Brain microvascular endothelial cell (primary cell): ENCODE measurements around the gene BCAS4.

Experiments used
- DNase-seq: peaks from one replicate; pipeline ENCODE4 v3.0.0-alpha.2; 2020
- H3K27ac ChIP-seq: fragments of 250-450 bp; sonication (Bioruptor Pico); 2 replicates; pipeline ENCODE4 v1.5.1; 2020; ENCODE audit warnings: mild to moderate bottlenecking, moderate library complexity
- H3K27me3 ChIP-seq: fragments of 250-450 bp; sonication (Bioruptor Pico); replicated peaks from 2 replicates; pipeline ENCODE4 v1.5.1; 2020; ENCODE audit warnings: mild to moderate bottlenecking
- H3K36me3 ChIP-seq: fragments of 250-450 bp; sonication (Bioruptor Pico); replicated peaks from 2 replicates; pipeline ENCODE4 v1.5.1; 2020; ENCODE audit warnings: mild to moderate bottlenecking
- H3K4me3 ChIP-seq: 2 replicates; pipeline ENCODE4 v1.5.1; 2011; ENCODE audit warnings: low read depth, mild to moderate bottlenecking, control low read depth, low read length, moderate library complexity
- in situ Hi-C: cut with HindIII; loops from 2 replicates; pipeline ENCODE4 v1.10.0; 2017; ENCODE audit warnings: low sequenced_read_pairs, low pct_ligation_motif_present
- TF ChIP-seq, protein P1 (sequence below): IDR thresholded peaks from 2 replicates; pipeline ENCODE4 v1.5.1; 2011; ENCODE audit warnings: low read depth, mild to moderate bottlenecking, moderate library complexity, low read length, control low read depth, inconsistent platforms; ENCODE audit errors: missing control alignments

Gene BCAS4

DNA sequence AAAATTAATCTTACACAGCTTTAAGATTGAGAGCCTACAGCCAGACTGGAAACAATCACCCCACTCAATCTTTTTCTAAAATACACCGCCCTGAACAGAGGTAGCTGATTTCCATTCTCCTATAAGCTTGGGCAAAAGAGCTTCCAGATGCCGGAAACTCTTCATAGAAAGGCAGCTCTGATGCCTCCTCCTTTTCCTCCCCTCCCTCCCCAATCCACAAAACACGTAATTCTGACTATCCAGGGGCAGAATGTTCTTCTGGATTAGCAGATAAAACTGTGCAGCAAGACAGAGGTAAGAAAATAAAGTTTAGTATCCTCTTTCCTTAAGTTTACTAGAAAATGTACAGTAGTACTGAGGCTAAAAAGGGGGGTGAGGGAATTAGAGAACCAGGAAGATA lies 120.6 kb downstream of the BCAS4 start:
- Histone ChIP-seq H3K27ac (no peak overlapping the region), H3K36me3 (no peaks in the 10 kb centered on the region), H3K4me3 (no peak overlapping the region), H3K27me3 (no peaks in the 10 kb centered on the region)
- peak; percentile 11 for DNase-seq
- TF ChIP-seq, protein P1, sequence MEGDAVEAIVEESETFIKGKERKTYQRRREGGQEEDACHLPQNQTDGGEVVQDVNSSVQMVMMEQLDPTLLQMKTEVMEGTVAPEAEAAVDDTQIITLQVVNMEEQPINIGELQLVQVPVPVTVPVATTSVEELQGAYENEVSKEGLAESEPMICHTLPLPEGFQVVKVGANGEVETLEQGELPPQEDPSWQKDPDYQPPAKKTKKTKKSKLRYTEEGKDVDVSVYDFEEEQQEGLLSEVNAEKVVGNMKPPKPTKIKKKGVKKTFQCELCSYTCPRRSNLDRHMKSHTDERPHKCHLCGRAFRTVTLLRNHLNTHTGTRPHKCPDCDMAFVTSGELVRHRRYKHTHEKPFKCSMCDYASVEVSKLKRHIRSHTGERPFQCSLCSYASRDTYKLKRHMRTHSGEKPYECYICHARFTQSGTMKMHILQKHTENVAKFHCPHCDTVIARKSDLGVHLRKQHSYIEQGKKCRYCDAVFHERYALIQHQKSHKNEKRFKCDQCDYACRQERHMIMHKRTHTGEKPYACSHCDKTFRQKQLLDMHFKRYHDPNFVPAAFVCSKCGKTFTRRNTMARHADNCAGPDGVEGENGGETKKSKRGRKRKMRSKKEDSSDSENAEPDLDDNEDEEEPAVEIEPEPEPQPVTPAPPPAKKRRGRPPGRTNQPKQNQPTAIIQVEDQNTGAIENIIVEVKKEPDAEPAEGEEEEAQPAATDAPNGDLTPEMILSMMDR, result no peak
- in situ Hi-C loops, result loop anchor here (25.0 kb wide), 1 partner anchor 103 kb away; no protein-coding TSS in a partner anchor

GRCh38 chr20:50916257-50916656 lies 121.4 kb downstream of the BCAS4 start:
- Histone ChIP-seq H3K36me3 (no peaks in the 10 kb centered on the region), H3K27me3 (no peaks in the 10 kb centered on the region), H3K27ac (peak overlapping the region; percentile 21), H3K4me3 (no peak overlapping the region)
- peak; percentile 50 for DNase-seq
- in situ Hi-C loops, result loop anchor here (25.0 kb wide), 1 partner anchor 104 kb away; no protein-coding TSS in a partner anchor
- TF ChIP-seq, protein P1, result no peak

DNA sequence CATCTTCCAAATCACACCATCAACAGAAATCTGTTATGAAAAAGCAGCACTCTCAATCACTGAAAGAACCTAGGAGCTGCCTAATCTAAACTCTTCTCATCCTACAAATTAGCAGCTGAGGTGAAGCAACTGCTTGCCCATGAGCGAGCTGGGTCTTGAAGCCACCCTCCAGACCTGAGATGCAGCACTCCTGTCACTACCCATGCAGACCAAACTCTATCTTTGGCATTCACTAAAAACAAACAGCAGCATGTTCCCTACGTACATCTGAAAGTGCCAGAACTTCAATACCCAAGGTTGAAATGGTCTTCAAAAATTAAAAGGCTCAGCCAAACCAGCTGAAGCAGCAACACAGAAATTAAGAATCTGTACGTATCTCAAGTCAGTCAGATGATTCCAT lies 122.1 kb downstream of the BCAS4 start:
- H3K27ac ChIP-seq, result no peak overlapping the region
- in situ Hi-C loops, result loop anchor here (25.0 kb wide), 1 partner anchor 105 kb away; no protein-coding TSS in a partner anchor

DNA sequence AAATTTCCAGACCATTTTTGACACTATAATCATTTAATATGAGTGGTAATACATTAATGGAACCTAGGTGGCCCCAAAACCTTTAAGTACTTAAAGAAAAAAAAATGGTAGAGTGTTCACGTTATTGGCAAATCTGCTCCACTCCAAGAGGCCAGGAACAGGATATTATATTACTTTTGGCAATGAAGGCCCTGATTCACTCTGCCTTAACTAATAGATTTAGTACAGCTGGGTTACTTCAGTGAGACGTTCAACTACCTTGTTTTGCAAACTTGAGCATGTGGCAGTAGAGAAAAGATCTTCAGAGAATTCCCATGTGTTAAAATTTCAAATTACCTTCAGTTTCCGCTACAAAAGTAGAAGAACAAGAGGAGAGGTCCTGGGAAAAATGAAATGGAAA lies 123.5 kb downstream of the BCAS4 start:
- in situ Hi-C loops, result loop anchor here (25.0 kb wide), 1 partner anchor 106 kb away; no protein-coding TSS in a partner anchor
- Histone ChIP-seq H3K36me3 (no peaks in the 10 kb centered on the region), H3K4me3 (no peak overlapping the region), H3K27me3 (no peaks in the 10 kb centered on the region), H3K27ac (no peak overlapping the region)
- TF ChIP-seq, protein P1, result no peak
- DNase-seq, result no peak

More for the DNA sequence above, 122.1 kb downstream of the BCAS4 start:
- TF ChIP-seq, protein P1, result no peak
- Histone ChIP-seq H3K36me3 (no peaks in the 10 kb centered on the region), H3K4me3 (no peak overlapping the region), H3K27me3 (no peaks in the 10 kb centered on the region)
- DNase-seq, result no peak

- in situ Hi-C loops, result loop anchor here (25.0 kb wide), 1 partner anchor 107 kb away; no protein-coding TSS in a partner anchor
- DNase-seq, result peak; percentile 40
- H3K36me3 ChIP-seq, result peaks cover 3% of the 10 kb centered on the region
- H3K27ac ChIP-seq, result no peak overlapping the region
- no peaks in the 10 kb centered on the region for H3K27me3 ChIP-seq
- H3K4me3 ChIP-seq, result no peak overlapping the region
- TF ChIP-seq, protein P1, result no peak
These were observed 124.7 kb downstream of the BCAS4 start for GRCh38 chr20:50919567-50919966.

- no peaks in the 10 kb centered on the region for H3K27me3 ChIP-seq
- TF ChIP-seq, protein P1, result no peak
- no peak overlapping the region for H3K4me3 ChIP-seq
- peaks cover 3% of the 10 kb centered on the region for H3K36me3 ChIP-seq
- peak; percentile 14 for DNase-seq
- in situ Hi-C loops, result loop anchor here (25.0 kb wide), 1 partner anchor 109 kb away; no protein-coding TSS in a partner anchor
- H3K27ac ChIP-seq, result peak overlapping the region; percentile 17
These were observed 126.1 kb downstream of the BCAS4 start for GRCh38 chr20:50920997-50921396.
